Testis (tissue), 2 donors: Measurements from ENCODE around the gene WDR27.

ENCODE experiments used
- POLR2A ChIP-seq: fragments of 450-650 bp; IDR thresholded peaks from one replicate; pipeline ENCODE4 v1.6.1; 2017; ENCODE audit warnings: antibody characterized with exemption, mild to moderate bottlenecking, moderate library complexity
- TF ChIP-seq, protein P1 (sequence below), 3 experiments: fragments of 450-650 bp in 2 of 3; fragments of 200-600 bp in 1 of 3; sonication (generic) in 1 of 3; IDR thresholded peaks; one replicate each; pipeline ENCODE4 v1.5.1; 2016 to 2019; ENCODE audit warnings: antibody characterized with exemption in 3 of 3, mild to moderate bottlenecking in 2 of 3, moderate library complexity in 1 of 3

DNA sequence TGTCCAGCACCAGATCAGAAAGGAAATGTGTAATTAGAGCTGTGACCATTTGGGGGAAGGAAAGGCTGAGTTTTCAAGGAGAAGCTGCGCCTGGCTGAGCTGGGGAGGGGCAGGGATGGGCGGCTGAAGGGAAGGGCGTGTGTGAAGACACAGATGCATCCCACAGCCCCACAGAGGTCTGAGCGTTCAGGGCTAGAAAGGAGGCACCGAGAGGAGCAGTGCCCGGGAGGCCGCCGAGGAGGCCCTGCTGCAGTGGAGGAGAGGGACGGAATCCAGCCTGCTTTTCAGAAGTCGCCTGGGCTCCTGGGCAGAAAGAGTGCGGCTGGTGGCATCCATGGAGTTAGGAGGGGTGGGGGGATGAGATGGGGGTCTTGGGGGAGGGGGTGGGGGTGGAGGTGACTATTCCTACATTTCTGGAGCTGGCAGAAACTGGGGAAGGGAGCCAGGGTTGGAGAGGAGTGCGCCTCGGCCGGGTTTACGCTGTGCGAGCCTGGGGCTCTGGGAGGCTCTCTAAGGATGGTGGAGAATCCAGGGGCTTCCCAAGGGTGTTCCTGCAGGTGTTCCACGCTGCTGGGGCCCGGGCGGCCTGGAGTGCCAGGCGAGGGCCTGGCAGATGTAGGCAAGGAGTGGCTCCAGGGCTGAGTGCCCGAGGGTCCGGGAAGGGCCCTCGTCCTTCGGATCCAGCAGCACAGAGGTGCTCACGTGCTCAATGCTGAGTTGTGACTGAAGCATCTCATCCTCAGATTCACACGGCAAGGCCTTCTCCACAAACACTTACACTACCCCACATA, 41.8 kb downstream of the WDR27 start:
- TF ChIP-seq, protein P1, sequence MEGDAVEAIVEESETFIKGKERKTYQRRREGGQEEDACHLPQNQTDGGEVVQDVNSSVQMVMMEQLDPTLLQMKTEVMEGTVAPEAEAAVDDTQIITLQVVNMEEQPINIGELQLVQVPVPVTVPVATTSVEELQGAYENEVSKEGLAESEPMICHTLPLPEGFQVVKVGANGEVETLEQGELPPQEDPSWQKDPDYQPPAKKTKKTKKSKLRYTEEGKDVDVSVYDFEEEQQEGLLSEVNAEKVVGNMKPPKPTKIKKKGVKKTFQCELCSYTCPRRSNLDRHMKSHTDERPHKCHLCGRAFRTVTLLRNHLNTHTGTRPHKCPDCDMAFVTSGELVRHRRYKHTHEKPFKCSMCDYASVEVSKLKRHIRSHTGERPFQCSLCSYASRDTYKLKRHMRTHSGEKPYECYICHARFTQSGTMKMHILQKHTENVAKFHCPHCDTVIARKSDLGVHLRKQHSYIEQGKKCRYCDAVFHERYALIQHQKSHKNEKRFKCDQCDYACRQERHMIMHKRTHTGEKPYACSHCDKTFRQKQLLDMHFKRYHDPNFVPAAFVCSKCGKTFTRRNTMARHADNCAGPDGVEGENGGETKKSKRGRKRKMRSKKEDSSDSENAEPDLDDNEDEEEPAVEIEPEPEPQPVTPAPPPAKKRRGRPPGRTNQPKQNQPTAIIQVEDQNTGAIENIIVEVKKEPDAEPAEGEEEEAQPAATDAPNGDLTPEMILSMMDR (IDR thresholded peaks at IDR 0.05): no peak
- no peak for TF ChIP-seq POLR2A
